Measurements from ENCODE around the gene SPG7.

SPG7 gene

GRCh38 chr16:89548344-89549006, 40.3 kb downstream of the SPG7 start:
- no peak for DNase-seq

DNA sequence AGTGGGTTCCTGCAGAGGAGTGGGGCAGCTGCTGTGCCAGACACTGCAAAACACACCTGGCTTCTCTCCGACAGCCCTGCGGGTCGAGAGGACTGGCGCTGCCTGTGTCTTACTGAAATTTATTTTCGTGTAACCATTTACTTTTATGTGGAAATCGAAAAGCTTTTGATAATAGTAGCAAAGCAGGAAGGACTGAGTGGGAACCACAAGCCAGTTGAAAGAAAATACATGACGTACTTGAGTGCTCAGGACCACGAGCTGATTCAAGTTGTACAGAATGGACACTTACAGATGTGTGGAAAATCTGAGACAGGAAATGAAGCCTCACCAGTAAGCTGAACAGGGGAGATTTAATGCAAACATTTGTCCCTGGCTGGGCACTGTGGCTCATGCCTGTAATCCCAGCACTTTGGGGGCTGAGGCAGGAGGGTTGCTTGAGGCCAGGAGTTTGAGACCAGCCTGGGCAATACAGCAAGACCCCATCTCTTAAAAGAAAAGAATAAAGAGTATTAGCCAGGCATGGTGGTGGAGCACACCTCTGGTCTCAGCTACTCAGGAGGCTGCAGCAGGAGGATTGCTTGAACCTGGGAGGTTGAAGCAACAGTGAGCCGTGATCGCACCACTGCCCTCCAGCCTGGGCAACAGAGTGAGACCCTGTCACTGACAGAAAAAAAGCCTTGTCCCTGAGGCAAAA, 41.0 kb downstream of the SPG7 start:
- no peak for DNase-seq

DNA sequence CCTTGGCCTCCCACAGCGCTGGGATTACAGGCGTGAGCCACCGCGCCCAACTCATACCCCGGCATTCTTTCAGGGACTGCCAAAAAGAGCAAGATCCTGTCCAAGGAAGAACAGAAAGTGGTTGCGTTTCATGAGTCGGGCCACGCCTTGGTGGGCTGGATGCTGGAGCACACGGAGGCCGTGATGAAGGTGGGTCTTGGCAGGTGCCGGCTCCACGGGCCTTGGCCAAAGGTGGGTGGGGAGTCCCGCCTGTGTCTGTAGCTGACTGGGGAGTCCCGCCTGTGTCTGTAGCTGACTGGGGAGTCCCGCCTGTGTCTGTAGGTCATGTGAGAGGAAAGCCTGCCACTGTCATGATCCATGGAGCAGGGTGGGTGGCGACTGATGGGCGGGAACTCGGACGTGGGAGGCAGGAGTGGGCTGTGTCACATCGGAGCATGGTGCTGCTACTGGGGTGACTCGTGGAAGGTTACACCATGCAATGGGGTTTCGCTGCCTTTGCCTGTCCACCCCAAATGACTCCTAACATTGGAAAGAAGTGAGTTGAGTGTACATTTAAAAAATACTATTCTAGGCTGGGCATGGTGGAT, 42.3 kb downstream of the SPG7 start:
- DNase-seq: no peak

DNA sequence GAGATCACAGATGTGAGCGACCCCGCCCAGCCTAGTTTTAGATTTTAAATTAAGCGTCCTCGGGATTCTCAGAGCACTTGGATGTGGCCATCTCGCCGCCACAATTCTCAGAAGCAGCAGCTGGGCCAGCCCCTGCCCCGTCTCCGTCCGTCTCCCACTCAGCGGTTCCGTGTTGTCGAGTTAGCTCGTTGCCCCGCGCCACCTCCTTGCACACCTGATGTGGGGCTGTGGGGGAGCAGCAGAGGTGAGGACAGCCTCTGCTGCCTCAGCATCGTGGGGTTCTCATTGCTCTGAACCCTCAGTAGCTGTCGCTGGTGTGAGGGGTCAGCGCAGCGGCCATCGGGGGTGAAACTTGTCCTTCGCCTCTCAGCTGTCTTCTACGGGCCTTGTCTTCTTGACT, 44.1 kb downstream of the SPG7 start:
- no peak for DNase-seq

DNA sequence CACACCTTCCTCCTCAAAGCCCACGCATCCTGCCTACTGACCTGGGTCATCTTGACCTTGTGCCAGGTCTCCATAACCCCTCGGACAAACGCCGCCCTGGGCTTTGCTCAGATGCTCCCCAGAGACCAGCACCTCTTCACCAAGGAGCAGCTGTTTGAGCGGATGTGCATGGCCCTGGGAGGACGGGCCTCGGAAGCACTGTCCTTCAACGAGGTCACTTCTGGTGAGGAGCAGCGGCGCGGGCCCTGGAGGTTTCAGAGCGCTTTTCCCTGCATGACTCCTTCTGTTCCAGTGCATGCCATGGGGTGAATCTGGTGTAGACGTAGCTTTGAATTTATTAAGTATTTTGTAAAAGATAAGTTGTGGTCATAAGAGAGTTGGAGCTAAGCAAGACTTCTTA, 44.7 kb downstream of the SPG7 start:
- DNase-seq: no peak

DNA sequence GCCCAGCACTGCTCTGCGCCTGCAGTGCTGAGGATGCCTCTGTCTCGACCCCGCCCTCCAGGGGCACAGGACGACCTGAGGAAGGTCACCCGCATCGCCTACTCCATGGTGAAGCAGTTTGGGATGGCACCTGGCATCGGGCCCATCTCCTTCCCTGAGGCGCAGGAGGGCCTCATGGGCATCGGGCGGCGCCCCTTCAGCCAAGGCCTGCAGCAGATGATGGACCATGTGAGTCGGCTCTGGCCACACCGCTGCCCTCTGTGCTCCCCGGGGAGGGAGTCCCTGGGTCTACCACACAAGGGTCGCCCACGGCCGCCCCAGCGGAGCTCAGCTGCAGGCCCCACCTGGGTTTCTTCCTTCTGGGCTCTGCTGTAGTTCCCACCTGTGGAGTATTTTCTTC, 45.5 kb downstream of the SPG7 start:
- no peak for DNase-seq

DNA sequence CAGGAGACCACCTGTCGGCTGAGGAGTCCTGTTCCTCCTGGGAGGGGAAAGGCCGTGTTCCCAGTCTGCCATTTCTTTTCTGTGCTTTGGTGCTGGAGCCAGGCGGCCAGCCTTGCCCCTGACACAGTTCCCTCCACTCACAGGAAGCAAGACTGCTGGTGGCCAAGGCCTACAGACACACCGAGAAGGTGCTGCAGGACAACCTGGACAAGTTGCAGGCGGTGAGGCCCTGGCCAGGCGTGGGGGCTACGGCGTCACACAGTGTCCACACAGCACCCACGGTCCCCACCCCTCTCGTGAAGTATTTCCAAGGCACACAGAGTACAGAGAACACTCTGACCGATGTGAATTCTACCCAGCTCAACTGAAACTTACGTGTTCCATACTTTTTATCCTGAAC, 46.1 kb downstream of the SPG7 start:
- DNase-seq: no peak

GRCh38 chr16:89555265-89555664, 47.1 kb downstream of the SPG7 start:
- no peak for DNase-seq

GRCh38 chr16:89555780-89556179, 47.6 kb downstream of the SPG7 start:
- DNase-seq: no peak

- DNase-seq: no peak
These were observed 48.8 kb downstream of the SPG7 start for GRCh38 chr16:89556750-89557689.

DNA sequence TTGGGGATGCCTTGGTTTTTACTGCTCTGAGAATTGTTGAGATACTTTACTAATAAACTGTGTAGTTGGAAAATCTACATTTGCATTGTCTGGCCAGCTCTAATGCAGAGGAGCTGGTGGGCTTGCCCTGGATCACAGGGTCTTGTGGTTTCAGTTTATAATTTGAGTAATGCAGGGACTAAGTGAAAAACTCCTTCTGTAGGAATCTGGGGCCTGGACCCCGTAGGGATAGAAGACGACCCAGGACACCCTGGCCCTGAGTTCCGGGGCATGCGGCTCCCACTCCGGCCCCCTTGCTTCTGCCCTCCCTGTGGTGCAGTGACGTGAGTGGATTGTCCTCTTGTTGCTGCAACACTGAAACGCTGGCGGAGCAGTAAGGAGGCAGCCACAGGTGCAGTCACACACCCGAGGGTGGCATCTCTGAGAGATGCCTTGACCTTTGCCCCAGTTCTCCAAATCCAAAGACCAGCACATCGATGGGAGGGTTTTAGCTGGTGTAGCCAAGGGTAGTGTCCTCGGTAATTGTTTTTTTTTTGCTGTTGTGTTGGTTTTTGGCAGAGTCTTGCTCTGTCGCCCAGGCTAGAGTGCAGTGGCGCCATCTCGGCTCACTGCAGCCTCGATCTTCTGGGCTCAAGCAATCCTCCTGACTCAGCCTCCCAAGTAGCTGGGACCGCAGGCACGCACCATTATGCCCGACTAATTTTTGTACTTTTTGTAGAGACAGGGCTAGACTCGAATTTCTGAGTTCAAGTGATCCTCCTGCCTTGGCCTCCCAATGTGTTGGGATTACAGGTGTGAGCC, 49.7 kb downstream of the SPG7 start:
- DNase-seq: no peak

GRCh38 chr16:89560378-89561141, 52.4 kb downstream of the SPG7 start, which contains the start of gene RPL13:
RPL13 (plus strand) TSS chr16:89560682; CDS start chr16:89560960, 278 bp downstream.
- DNase-seq: peak; percentile 86

DNA sequence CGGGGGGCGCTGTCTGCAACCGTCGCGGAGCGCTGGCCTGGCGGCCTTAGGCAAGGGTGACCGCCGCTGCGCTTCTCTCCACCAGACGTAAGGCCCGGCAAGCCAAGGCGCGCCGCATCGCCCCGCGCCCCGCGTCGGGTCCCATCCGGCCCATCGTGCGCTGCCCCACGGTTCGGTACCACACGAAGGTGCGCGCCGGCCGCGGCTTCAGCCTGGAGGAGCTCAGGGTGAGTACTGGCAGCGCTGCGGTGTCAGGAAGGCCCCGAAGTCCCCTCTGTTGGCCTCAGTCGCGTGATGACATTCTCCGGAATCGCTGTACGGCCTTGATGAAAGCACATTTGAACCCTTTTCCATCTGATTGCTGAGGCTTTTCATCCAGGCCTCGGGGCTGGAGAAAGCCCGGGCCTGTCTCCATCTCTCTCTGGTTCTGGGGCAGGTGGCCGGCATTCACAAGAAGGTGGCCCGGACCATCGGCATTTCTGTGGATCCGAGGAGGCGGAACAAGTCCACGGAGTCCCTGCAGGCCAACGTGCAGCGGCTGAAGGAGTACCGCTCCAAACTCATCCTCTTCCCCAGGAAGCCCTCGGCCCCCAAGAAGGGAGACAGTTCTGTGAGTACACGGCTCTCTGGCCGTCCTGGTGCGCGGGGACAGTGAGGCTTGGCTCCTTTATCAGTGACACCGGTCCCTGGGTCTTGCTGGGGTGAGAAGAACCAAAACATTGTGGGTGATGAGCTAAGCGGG, 53.1 kb downstream of the SPG7 start:
- DNase-seq: no peak

DNA sequence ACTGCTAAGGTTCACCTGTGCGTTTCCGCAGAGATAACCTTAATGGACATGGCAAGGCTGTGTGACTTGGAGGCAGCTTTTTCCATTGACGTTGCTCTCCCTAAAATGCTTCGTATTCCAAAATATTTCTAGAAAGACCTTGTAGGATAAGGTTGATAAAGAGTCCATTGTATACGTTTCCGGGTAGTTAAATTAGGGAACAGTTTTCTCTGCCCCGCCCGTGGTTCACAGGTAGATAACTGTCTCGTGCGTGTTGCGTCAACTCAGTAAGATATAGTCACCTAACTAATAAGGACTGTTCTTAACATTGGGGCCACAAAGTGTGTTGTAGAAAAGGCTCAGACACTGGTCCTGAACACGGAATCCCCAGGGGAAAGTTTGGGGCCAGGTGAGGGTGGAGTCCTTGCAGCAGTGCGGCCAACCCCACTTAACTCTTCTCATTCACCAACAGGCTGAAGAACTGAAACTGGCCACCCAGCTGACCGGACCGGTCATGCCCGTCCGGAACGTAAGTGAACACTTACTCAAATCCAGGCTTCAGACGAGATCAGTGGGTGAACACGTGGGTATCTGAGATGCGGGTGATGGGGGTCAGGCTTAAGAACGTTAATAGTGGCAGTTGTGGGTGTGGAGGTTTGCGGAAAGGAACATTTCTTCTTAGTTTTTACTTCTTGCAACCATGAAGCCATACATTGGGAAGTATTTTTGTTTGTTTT, 53.8 kb downstream of the SPG7 start:
- no peak for DNase-seq

DNA sequence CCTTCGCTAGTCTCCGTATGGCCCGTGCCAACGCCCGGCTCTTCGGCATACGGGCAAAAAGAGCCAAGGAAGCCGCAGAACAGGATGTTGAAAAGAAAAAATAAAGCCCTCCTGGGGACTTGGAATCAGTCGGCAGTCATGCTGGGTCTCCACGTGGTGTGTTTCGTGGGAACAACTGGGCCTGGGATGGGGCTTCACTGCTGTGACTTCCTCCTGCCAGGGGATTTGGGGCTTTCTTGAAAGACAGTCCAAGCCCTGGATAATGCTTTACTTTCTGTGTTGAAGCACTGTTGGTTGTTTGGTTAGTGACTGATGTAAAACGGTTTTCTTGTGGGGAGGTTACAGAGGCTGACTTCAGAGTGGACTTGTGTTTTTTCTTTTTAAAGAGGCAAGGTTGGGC, 54.7 kb downstream of the SPG7 start:
- DNase-seq: no peak

DNA sequence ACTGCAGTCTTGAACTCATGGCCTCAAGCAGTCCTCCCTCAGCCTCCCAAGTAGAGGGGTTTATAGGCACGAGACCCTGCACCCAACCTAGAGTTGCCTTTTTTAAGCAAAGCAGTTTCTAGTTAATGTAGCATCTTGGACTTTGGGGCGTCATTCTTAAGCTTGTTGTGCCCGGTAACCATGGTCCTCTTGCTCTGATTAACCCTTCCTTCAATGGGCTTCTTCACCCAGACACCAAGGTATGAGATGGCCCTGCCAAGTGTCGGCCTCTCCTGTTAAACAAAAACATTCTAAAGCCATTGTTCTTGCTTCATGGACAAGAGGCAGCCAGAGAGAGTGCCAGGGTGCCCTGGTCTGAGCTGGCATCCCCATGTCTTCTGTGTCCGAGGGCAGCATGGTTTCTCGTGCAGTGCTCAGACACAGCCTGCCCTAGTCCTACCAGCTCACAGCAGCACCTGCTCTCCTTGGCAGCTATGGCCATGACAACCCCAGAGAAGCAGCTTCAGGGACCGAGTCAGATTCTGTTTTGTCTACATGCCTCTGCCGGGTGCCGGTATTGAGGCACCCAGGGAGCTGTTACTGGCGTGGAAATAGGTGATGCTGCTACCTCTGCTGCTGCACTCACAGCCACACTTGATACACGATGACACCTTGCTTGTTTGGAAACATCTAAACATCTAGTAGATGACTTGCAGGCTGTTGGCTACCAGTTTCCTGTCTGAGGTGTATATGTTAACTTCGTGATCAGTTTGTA, 55.6 kb downstream of the SPG7 start:
- DNase-seq: no peak

GRCh38 chr16:89564476-89565255, 56.5 kb downstream of the SPG7 start:
- no peak for DNase-seq

DNA sequence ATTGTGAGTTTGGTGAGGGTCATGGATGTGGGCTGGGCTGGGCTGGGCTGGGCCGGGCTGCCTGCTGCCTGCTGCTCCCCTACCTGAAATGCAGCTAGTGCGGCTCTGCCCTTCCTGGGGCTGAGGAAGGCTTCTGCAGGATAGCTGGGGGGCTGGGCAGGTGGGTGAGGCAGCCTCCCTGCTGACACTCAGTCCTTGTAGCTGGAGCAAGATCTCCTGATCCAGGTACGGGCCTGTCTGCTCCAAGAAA, 57.0 kb downstream of the SPG7 start:
- no peak for DNase-seq
